ENCODE data around the gene SSUH2. TPM values are rescaled to one million over a fixed set of nuclear protein-coding genes. Genes with fewer than 3 reads are reported as not detected.

SSUH2 gene
- total and polyA plus RNA-seq, 9 of the 15 experiments (the other 6 are each of a cell fraction or from before 2014, with no cell fraction given) = 0.04 to 0.17 (median 0.04) TPM; not detected in 6

DNA sequence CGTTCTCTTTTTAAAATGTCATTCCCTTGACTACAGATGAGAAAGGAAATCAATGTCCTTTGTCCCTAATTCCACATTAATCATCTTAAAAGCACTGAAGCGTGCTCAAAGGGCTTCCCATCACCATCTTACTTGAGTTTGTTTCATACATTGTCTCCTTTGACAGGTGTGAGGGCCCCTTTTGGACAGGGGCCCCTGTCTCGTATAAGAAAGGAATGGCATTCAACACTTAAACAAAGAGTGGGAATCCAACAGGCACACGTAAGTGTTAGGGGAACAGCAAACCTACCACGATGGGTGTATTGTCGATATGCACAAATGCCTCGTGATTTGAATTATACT is 5.0 kb downstream of the SSUH2 start:
- no peaks in the 10 kb centered on the region for H3K79me2 ChIP-seq (ENCODE audit: control insufficient read depth, insufficient read depth, low read length)
- H3K27me3 ChIP-seq (ENCODE audit: control insufficient read depth in 2 of 2, insufficient read depth in 2 of 2, low read length in 2 of 2) = peaks cover 9 to 41% of the 10 kb centered on the region in 2 experiments; a peak in 4 of 5 replicates
- no peak for FAIRE-seq
- CTCF ChIA-PET (ENCODE audit: low intra/inter-chr PET ratio) = no interaction called here
- no TSS peak for BruUV-seq (replicated peaks)
- no peak overlapping the region for H3K4me3 ChIP-seq
- POLR2A ChIA-PET = interaction anchor here (0.7 kb wide), 1 partner anchor 86 kb away, joined by 4 read pairs; no protein-coding TSS in a partner anchor
- in situ Hi-C loops (cut with MboI) = no loop called here
- no peaks in the 10 kb centered on the region for H3K36me3 ChIP-seq (ENCODE audit: control insufficient read depth, insufficient read depth, low read length)
- no peak overlapping the region for H3K27ac ChIP-seq (ENCODE audit: extremely low read depth, low read depth, low read length)
- intact Hi-C loops (cut with micrococcal nuclease) = no loop called here
- no peaks in the 10 kb centered on the region for H3K4me1 ChIP-seq (replicated peaks in 1 of 2; ENCODE audit: control insufficient read depth in 2 of 2, insufficient read depth in 2 of 2, low read length in 2 of 2)
- H2AFZ ChIP-seq (ENCODE audit: low read depth, low read length) = no peak overlapping the region
- no peak overlapping the region for H3K4me2 ChIP-seq (ENCODE audit: insufficient read depth, low read length)
- TF ChIP-seq KLF16 (IDR thresholded peaks at IDR 0.05) = no peak
- no peak for TF ChIP-seq BRD9 (IDR thresholded peaks at IDR 0.05; ENCODE audit: low read depth, partially characterized antibody)
- TF ChIP-seq MTA2 (IDR thresholded peaks at IDR 0.05; ENCODE audit: low read depth) = no peak
- no peak for TF ChIP-seq PTRF (tag; IDR thresholded peaks at IDR 0.05)
- TF ChIP-seq FOS (IDR thresholded peaks at IDR 0.05; ENCODE audit: extremely low read depth, insufficient read length) = no peak
- TF ChIP-seq ARHGAP35 (IDR thresholded peaks at IDR 0.05; ENCODE audit: partially characterized antibody) = no peak
- TF ChIP-seq, protein P1, sequence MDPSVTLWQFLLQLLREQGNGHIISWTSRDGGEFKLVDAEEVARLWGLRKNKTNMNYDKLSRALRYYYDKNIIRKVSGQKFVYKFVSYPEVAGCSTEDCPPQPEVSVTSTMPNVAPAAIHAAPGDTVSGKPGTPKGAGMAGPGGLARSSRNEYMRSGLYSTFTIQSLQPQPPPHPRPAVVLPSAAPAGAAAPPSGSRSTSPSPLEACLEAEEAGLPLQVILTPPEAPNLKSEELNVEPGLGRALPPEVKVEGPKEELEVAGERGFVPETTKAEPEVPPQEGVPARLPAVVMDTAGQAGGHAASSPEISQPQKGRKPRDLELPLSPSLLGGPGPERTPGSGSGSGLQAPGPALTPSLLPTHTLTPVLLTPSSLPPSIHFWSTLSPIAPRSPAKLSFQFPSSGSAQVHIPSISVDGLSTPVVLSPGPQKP (CRISPR knock-in tag; IDR thresholded peaks at IDR 0.05) = no peak
- no peak for TF ChIP-seq RAD51 (IDR thresholded peaks at IDR 0.05; ENCODE audit: borderline replicate concordance, low read depth)
- no peaks in the 10 kb centered on the region for H3K9me1 ChIP-seq (ENCODE audit: control insufficient read depth, insufficient read depth, low read length)
- 2% methylated on average over 7 of the region's 7 CpGs for WGBS (ENCODE audit: insufficient coverage, low coverage, missing lambda C conversion rate)
- H4K20me1 ChIP-seq (replicated peaks; ENCODE audit: control insufficient read depth, insufficient read depth, low read length) = peaks cover 2% of the 10 kb centered on the region; the same call in 1 of the 2 replicates
- H3K9ac ChIP-seq (ENCODE audit: insufficient read depth in 1 of 2, low read depth in 2 of 2, low read length in 2 of 2) = no peak overlapping the region
- no peaks in the 10 kb centered on the region; the same call in 1 of the 2 replicates for H3K9me3 ChIP-seq (replicated peaks; ENCODE audit: control insufficient read depth, insufficient read depth, low read depth, low read length)
- no peak for DNase-seq (ENCODE audit: extremely low read depth in 1 of 4, low spot score in 3 of 4)
- no peak for ATAC-seq

Data from K562 (cell line).